GM18519 (cell line): ENCODE data around the gene FAM120A.

Experiments
- ATAC-seq: cut with Tn5 transposase; IDR thresholded peaks from one replicate; pipeline ENCODE4 v1.9.1; 2021; ENCODE audit warnings: mild to moderate bottlenecking, moderate library complexity; ENCODE audit not compliant: unreplicated experiment, low FRiP score

FAM120A gene

DNA sequence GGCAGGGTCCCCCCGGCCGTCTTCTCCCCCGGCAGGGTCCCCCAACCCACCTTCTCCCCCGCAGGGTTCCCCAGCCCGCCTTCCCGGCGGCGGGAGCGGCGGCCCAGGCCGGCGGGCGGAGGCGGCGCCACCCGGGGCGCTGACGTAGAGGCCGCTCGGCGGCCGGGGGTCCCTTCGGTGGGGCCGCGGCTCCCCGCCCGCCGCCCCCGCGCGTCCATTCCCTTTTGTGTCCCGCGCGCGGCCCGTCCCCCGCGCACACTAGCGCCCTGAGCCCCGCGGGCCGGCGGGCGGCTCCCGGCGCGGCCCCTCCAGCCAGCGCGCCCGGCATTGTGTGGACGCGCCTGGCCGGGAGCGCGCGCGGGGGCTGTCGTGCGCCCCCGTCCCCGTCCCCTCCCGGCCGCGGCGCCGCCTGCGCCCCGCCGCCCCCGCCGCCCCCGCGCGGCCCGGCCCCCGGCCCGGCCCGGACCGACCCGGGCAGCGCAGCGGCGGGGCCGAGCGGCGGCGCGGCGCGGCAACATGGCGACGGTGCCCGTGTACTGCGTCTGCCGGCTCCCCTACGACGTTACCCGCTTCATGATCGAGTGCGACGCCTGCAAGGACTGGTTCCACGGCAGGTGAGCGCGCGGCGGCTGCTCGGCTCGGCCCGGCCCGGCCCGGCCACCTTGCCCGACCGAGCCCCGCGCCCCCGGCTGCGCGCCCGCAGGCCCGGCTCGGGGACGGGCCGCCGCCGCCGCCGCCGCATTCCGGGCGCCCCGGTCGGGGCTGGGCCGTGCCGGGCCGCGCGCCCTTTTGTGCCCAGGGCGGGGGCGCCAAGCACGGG is 125.0 kb downstream of the FAM120A start, which contains the start of gene PHF2:
Gene PHF2 (plus strand): TSS at position 327 of the 820 bp plus-strand sequence. CDS start 190 bp downstream, at position 517.
- no peak for ATAC-seq

DNA sequence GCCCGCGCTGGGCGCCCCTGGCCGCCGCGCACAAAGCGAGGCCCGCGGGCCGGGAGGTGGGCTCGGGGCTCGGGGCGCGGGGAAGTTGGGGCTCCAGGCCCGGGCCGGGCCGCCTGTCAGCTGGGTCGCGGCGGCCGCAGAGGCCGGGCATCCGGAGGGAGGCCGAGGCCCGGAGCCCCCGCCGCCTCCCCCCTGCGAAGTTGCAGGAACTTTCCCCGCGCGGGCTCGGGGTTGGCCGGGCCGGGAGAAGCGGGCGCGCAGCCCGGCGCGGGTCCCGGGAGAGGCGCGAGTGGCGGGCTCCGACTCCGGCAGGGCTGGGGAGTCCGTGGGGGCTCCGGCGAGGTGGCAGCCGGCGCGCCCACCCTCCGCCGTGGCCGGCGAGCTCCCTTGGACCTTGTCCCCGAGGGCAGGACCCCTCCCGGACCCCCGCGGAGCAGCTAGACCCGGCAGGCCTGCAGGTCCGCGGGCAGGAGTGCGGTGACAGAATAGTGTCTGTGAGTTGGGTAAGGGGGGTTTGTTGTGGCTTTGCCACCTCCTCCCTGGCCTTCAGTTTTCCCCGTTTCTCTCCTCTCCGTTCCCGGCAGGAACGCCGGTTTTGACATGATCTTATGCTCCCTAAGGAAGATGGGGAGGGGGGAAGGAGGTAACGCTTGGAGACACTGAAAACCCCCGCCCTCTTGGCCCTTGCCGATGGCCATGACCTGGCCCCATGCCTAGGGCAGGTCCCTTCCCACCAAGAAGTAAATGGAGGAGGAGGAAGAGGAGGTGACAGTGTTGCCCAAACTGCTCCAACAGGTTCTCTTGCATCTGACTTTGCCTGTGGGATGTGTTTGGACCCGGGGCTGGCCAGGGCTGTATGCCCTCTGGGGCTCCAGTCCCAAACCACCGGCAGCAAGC is 125.8 kb downstream of the FAM120A start:
- no peak for ATAC-seq

- ATAC-seq = no peak
Observed at GRCh38 chr9:93577975-93578682, 126.6 kb downstream of the FAM120A start.

DNA sequence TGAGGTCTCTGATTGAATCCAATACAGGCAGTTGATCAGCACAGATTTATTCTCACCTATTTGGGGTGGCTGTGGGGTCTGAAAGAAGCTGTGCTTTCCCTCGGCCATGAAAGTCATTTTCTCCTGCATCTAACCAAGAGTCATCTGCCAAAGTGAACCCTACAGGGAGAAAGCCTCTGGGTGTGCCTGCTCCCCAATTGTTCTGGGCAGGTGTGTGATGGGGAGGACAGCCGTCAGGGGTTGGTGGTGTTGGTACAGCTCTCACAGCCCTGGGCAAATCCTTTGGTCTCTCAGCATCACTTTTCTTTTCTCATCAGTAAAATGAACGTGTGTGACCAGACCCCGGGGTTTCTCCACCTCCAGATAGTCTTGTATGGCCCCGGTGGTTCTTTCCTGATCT is 127.4 kb downstream of the FAM120A start:
- no peak for ATAC-seq

DNA sequence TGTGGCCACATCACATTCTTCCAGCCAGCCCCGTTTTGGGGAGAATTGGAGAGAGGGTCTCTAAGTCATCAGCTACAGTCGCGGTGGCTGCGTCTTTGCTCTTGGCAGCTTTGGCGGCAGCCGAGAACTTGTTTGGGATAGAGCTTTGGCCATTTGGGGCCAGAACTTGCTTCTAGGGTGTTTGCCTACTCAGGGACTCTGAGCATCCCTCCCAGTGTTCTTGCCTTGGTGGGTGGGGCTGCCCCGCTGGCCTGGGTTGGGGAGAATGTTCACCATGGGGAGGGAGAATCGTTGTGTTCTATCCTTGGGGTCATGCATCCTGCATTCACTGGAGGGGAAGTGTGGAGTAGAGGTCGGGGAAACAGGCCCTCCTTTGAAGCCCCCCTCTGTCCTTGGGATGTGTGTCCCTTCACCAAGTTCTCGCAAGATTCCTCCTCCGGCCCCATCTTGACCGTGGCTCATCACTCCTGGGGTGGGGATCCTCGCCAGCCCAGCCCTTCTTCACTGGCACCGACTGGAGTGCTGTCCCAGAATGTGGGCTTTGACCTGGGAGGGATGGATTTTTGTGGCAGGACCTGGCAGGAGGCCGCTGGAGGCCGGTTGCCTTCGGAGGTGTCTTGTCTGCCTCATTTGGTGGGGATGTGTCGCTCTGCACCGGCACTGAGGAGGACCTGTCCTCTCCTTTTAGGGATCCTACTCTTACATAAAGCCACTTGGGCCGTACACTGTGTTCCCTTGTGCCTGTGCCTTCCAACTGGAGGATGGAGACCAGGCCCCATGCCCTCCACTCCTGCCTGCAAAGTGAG is 128.4 kb downstream of the FAM120A start:
- ATAC-seq = no peak

DNA sequence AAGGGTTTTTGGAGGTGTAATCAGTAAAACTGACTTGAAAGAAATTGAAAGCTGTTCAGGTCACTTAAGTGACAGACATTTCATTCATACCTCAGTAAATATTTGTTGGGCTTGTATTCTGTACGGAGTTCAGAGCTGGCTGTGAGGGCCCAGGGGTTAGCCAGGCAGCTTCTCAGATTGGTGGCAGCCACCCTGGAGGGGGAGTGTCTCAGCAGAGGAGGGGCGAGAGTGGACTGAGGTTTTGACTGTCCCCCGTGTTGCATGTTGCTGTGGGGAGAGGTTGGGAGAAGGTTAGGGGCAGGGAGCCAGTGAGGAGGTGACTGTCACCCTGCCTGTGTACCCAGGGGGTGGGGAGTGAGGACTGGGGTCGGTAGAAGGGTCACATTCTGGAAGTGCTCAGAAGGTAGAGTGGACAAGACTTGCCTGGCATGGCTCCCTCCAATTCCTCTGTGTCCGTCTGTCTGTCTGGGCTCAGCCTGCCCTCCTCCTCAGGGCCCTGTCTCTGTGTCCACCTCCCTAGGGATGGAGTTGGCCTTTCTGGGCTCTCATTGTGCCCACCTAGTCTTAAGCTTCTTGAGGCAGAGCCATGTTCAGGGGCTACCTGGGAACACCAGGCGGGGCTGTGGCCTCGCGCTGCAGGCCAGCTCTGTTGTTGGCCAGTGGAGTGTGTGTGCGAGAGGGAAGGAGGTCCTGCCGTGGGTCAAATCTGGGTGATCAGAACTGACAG is 129.3 kb downstream of the FAM120A start:
- ATAC-seq = no peak

DNA sequence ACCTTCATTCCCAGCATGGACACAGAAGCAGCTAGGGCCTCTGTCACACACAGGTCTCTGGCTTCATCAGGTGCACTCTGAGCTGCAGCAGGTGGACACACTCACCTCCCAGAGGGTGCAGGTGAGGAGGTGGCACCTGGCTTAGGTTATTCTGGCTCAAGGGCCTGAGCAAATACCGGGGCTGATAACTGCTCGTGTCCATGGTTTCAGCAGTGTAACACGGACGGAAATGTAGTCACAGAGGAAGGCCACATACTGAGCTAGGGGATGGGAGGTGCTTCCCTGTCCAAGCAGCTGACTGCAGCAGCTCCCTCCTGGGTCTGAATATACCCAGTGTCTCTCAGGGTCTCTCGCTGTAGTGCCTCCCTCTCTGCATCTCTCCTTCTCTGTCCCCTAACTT is 130.6 kb downstream of the FAM120A start:
- no peak for ATAC-seq

- no peak for ATAC-seq
Observed at GRCh38 chr9:93582550-93582949, 131.1 kb downstream of the FAM120A start.

DNA sequence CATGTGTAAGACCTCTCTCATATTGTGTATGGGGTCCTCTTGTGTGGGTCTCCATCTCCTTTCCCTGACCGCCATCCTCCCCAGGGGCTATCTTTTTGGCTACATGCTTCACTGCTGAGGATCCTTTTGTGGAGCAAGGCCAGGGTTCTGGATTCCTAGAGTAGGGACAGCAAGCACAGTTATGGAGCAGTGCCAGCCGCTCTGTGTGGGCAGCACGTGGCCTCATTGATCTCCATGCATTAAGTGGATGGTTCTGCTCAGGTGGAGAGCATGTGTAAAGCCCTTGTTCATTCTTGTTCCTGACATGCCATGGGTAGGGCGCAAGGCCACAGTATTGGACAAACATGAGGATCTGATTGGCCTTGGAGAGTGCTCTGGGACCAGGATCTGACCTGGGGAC is 133.8 kb downstream of the FAM120A start:
- no peak for ATAC-seq

DNA sequence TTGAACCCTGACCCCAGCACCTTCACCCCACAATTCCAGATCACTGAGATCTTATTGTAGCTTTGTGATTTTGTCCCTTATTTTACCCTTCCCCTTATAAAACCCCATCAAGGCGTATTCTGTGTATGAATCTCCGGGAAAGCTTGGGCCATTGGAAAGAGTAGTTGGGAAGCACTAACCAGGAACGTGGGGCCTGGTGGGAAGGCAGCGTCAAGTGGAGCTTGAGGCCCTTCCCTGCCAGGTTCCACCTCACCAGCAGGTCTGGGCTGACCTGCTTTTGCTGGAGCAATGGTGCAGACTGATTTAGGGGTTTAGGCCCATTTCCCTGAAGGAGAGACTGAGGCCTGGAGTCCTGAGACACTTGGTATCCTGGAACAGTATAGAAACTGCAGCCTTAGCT is 134.2 kb downstream of the FAM120A start:
- no peak for ATAC-seq

GRCh38 chr9:93586290-93587057 is 135.0 kb downstream of the FAM120A start:
- ATAC-seq = no peak

DNA sequence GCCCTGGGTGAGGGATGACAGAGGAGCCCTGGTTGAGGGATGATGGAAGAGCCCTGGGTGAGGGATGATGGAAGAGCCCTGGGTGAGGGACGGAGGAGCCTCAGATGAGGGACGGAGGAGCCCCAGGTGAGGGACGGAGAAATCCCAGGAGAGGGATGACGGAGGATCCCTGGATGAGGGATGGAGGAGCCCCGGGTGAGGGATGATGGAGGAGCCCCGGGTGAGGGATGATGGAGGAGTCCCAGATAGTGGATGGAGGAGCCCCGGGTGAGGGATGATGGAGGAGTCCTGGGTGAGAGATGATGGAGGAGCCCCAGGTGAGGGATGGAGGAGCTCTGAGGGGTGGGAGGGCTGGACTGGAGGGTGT is 135.8 kb downstream of the FAM120A start:
- no peak for ATAC-seq

GRCh38 chr9:93587651-93588347 is 136.3 kb downstream of the FAM120A start:
- no peak for ATAC-seq

DNA sequence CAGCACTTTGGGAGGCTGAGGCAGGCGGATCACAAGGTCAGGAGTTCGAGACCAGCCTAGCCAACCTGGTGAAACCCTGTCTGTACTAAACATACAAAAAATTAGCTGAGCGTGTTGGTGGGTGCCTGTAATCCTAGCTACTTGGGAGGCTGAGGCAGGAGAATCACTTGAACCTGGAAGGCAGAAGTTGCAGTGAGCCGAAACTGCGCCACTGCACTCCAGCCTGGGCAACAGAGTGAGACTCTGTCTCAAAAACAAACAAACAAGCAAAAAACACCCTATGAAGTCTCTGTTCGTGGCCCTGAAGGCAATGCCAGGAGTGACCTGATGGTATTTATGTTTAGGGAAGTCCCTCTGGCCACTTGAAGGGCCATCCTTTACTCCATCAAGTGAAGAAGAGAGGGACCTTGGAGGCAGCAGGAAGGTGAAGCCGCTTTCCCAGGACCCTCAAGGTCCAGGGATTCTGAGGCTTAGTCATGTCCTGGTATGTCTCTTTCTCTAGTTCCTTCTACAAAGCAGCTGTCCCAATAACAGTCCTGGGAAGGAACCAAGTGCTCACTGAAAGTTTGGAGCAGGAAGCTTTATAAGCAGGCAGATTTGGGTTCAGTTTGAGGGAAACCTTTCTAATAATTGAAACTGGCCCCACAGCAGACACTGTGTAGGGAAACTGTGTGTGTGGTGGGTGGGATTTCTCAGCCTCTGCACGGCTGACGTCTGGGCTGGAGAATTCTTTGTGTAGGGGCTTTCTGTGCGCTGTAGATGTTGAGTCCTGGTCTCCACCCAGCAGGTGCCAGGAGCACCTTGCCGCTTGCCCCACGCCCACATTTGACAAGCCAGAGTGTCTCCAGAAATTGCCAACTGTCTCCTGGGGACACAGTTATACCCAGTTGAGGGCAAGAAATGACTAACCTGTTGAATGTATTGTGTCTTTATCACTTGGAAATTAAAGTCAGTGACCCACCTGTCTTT is 137.4 kb downstream of the FAM120A start:
- ATAC-seq = no peak

DNA sequence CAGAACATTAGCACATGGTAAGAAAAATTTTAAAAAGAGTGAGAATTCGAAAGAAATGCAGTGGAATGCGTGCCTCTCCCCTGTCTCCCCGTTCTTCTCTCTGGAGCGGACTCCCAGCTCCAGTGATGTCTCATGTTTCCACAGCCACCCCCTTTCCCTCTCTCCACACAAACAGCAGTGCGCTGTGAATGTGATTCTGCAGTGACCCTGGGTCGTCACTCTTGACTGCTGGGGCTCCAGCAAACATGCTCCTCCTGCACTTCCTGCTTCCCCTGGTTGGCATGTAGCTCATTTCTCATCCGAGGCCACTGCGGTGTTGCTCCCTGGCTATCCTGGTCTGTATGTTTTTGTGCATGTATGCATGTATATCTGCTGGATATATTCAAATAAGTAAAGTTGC is 138.2 kb downstream of the FAM120A start:
- ATAC-seq = no peak

- ATAC-seq = no peak
Observed at GRCh38 chr9:93590609-93591234, 139.2 kb downstream of the FAM120A start.
